HepG2 (cell line): ENCODE data around the gene CSNK1D. TPM values are rescaled to one million over a fixed set of nuclear protein-coding genes. Genes with fewer than 3 reads are reported as not detected.
A peak's percentile ranks its signal among the peaks of the same experiment; 100 is the strongest.

Experiments used
- ATF4 ChIP-seq, 2 experiments: fragments of 450-650 bp in 1 of 2; sonication (generic) in 1 of 2; formaldehyde crosslinking; IDR thresholded peaks; 2 replicates each; pipeline versions ENCODE4 v1.5.0 to v1.8.0; 2020 to 2022; ENCODE audit warnings: mild to moderate bottlenecking in 1 of 2, missing genetic modification reagents in 1 of 2
- ATRX ChIP-seq: sonication (generic); formaldehyde crosslinking; IDR thresholded peaks from 2 replicates; pipeline ENCODE4 v1.4.0; 2020; ENCODE audit warnings: missing genetic modification reagents, borderline replicate concordance
- CCDC6 ChIP-seq: sonication (generic); formaldehyde crosslinking; IDR thresholded peaks from 2 replicates; pipeline ENCODE4 v1.8.1; 2022; ENCODE audit warnings: mild to moderate bottlenecking, missing genetic modification reagents, moderate library complexity
- HMG20B ChIP-seq: conservative IDR thresholded peaks from 2 replicates; pipeline ENCODE4 v1.6.1; 2016; ENCODE audit warnings: missing genetic modification reagents, missing compliant biosample characterization
- HMGXB3 ChIP-seq: sonication (generic); formaldehyde crosslinking; IDR thresholded peaks from 2 replicates; pipeline ENCODE4 v1.4.0; 2020; ENCODE audit warnings: missing genetic modification reagents, borderline replicate concordance
- PPARG ChIP-seq: conservative IDR thresholded peaks from 2 replicates; pipeline ENCODE4 v1.6.1; 2016; ENCODE audit warnings: missing biosample characterization, missing genetic modification reagents
- RAD51 ChIP-seq: fragments of 450-650 bp; IDR thresholded peaks from 2 replicates; pipeline ENCODE4 v1.6.1; 2016; ENCODE audit warnings: borderline replicate concordance
- SAP130 ChIP-seq: IDR thresholded peaks from 2 replicates; pipeline ENCODE4 v1.6.1; 2016; ENCODE audit warnings: low read depth
- TGIF2 ChIP-seq: IDR thresholded peaks from 2 replicates; pipeline ENCODE4 v1.6.1; 2016; ENCODE audit warnings: control low read depth, missing compliant biosample characterization
- ZBTB7A ChIP-seq: sonication (generic); formaldehyde crosslinking; IDR thresholded peaks from 2 replicates; pipeline ENCODE4 v1.8.0; 2022; ENCODE audit warnings: mild to moderate bottlenecking, missing genetic modification reagents
- ZFP37 ChIP-seq: sonication (generic); formaldehyde crosslinking; IDR thresholded peaks from 2 replicates; pipeline ENCODE4 v1.4.0; 2020; ENCODE audit warnings: missing genetic modification reagents, borderline replicate concordance
- ZFP91 ChIP-seq: sonication (generic); formaldehyde crosslinking; IDR thresholded peaks from 2 replicates; pipeline ENCODE4 v1.9.0; 2022; ENCODE audit warnings: missing genetic modification reagents, mild to moderate bottlenecking, borderline replicate concordance
- ZNF264 ChIP-seq: sonication (generic); formaldehyde crosslinking; IDR thresholded peaks from 2 replicates; pipeline ENCODE4 v1.4.0; 2020; ENCODE audit warnings: missing genetic modification reagents
- ZNF331 ChIP-seq: sonication (generic); formaldehyde crosslinking; IDR thresholded peaks from 2 replicates; pipeline ENCODE4 v1.4.0; 2020; ENCODE audit warnings: missing genetic modification reagents
- ZNF337 ChIP-seq: sonication (generic); formaldehyde crosslinking; IDR thresholded peaks from 2 replicates; pipeline ENCODE4 v1.5.1; 2020; ENCODE audit warnings: missing genetic modification reagents, low read depth, mild to moderate bottlenecking, borderline replicate concordance
- ZNF446 ChIP-seq: sonication (generic); formaldehyde crosslinking; IDR thresholded peaks from 2 replicates; pipeline ENCODE4 v1.5.0; 2020; ENCODE audit warnings: mild to moderate bottlenecking, missing genetic modification reagents
- ZNF713 ChIP-seq: sonication (generic); formaldehyde crosslinking; IDR thresholded peaks from 2 replicates; pipeline ENCODE4 v1.4.0; 2020; ENCODE audit warnings: mild to moderate bottlenecking, missing genetic modification reagents
- ZXDC ChIP-seq: sonication (generic); formaldehyde crosslinking; IDR thresholded peaks from 2 replicates; pipeline ENCODE4 v1.5.0; 2020; ENCODE audit warnings: mild to moderate bottlenecking, missing genetic modification reagents
- polyA plus RNA-seq, 8 experiments: library from polyadenylated mRNA; depleted of rRNA in 3 of 8; stranded (reverse) in 7 of 8; unstranded in 1 of 8; fragments of >200 nt; fragmentation: Illumina TruSeq in 4 of 8; extraction: Trizol in 4 of 8; gene quantifications; 2 replicates each; pipeline versions ENCODE4 v1.2.1 to v1.2.3, GENCODE V29; 2011 to 2016; ENCODE audit warnings: low read depth in 4 of 8, missing spikeins in 1 of 8, mixed read lengths in 1 of 8; ENCODE audit not compliant: insufficient read depth in 1 of 8
- total RNA-seq, 5 experiments: library from RNA; depleted of rRNA; stranded (reverse); fragments of >200 nt; fragmentation: Illumina TruSeq; extraction: Trizol; gene quantifications; 2 replicates each; pipeline ENCODE4 v1.2.3, GENCODE V29; 2016; ENCODE audit warnings: low read depth in 1 of 5

CSNK1D gene
- total and polyA plus RNA-seq, 2 of the 13 experiments (the other 11 are each of a cell fraction or from before 2014, with no cell fraction given) = 31.5 to 128 TPM

- TF ChIP-seq ZFP91 (CRISPR knock-in tag) (peak; percentile 90), ZNF446 (CRISPR knock-in tag) (0 out of 2 replicates have a peak, but pooled peaks have one; percentile 30), RAD51 (peak; percentile 99), ZBTB7A (CRISPR knock-in tag) (peak; percentile 94), SAP130 (CRISPR knock-in tag) (peak; percentile 98), ZXDC (CRISPR knock-in tag) (no peak; the same call in 1 of the 2 replicates), ZNF264 (CRISPR knock-in tag) (peak; percentile 48; the same call in 1 of the 2 replicates), HMG20B (CRISPR knock-in tag) (peak; percentile 67; the same call in 1 of the 2 replicates), ZNF713 (no peak; the same call in 1 of the 2 replicates), PPARG (no peak; the same call in 1 of the 2 replicates), ZNF337 (CRISPR knock-in tag) (no peak), ZFP37 (CRISPR knock-in tag) (peak; percentile 71; the same call in 1 of the 2 replicates), ZNF331 (CRISPR knock-in tag) (peak; percentile 92; the same call in 1 of the 2 replicates), ATF4 (CRISPR knock-in tag; IDR thresholded peaks at IDR 0.05) (peak in 1 of 2 experiments; percentile 87; a peak in 2 of 4 replicates), HMGXB3 (CRISPR knock-in tag) (peak; percentile 68; the same call in 1 of the 2 replicates), TGIF2 (peak; percentile 91), CCDC6 (CRISPR knock-in tag) (peak; percentile 98), ATRX (CRISPR knock-in tag) (no peak)
Measured at GRCh38 chr17:82287868-82288801, 14.6 kb upstream of the CSNK1D start (continued).
